Thymus (tissue), 11 donors: ENCODE results near the gene SPCS3. TPM values are rescaled to one million over a fixed set of nuclear protein-coding genes. Genes with fewer than 3 reads are reported as not detected.

ENCODE experiments used
- DNase-seq, 9 donors: peaks; one replicate each; pipeline ENCODE4 v3.0.0-alpha.2; 2013; ENCODE audit warnings: low spot score in 9 of 9, low read depth in 6 of 9, missing footprints in 1 of 9
- H3K27ac ChIP-seq, 2 donors: one replicate each; pipeline ENCODE4 v1.5.1; 2013; ENCODE audit warnings: control low read depth in 1 of 2, low read depth in 1 of 2, low read length in 1 of 2, mild to moderate bottlenecking in 1 of 2, moderate library complexity in 1 of 2
- H3K27me3 ChIP-seq, 2 donors: one replicate each; pipeline ENCODE4 v1.5.1; 2013; ENCODE audit warnings: low read length in 1 of 2; ENCODE audit not compliant: control insufficient read depth in 2 of 2, insufficient read depth in 1 of 2
- H3K36me3 ChIP-seq, 2 donors: one replicate each; pipeline ENCODE4 v1.5.1; 2013; ENCODE audit warnings: low read length in 1 of 2, mild to moderate bottlenecking in 1 of 2, moderate library complexity in 1 of 2; ENCODE audit not compliant: control insufficient read depth in 2 of 2, insufficient read depth in 2 of 2
- H3K4me1 ChIP-seq, 2 donors: one replicate each; pipeline ENCODE4 v1.5.1; 2013; ENCODE audit warnings: low read length in 2 of 2; ENCODE audit not compliant: control insufficient read depth in 2 of 2, insufficient read depth in 2 of 2
- H3K4me3 ChIP-seq, 2 donors: one replicate each; pipeline ENCODE4 v1.5.1; 2013; ENCODE audit warnings: low read length in 2 of 2, control low read depth in 1 of 2, mild to moderate bottlenecking in 1 of 2
- H3K9me3 ChIP-seq, 2 donors: one replicate each; pipeline ENCODE4 v1.5.1; 2013; ENCODE audit warnings: low read length in 1 of 2, mild to moderate bottlenecking in 1 of 2; ENCODE audit not compliant: control insufficient read depth in 2 of 2, insufficient read depth in 1 of 2
- WGBS: extraction: QIAGEN DNeasy Blood & Tissue Kit; methylation state at CpG from one replicate; pipeline ENCODE4 v1.1.7; 2013; 5-methylcytosine and 5-hydroxymethylcytosine counted together
- polyA plus RNA-seq: library from polyadenylated mRNA; stranded (reverse); fragments of 200-250 nt; gene quantifications from one replicate; pipeline ENCODE4 v1.2.3, GENCODE V29; 2013
- total RNA-seq: library from RNA; stranded (reverse); fragments of 120-200 nt; gene quantifications from one replicate; pipeline ENCODE4 v1.2.4, GENCODE V29; 2013
- donor health status: healthy.

Gene SPCS3
- total and polyA plus RNA-seq, 2 donors, result 43.6 to 47.5 TPM

DNA sequence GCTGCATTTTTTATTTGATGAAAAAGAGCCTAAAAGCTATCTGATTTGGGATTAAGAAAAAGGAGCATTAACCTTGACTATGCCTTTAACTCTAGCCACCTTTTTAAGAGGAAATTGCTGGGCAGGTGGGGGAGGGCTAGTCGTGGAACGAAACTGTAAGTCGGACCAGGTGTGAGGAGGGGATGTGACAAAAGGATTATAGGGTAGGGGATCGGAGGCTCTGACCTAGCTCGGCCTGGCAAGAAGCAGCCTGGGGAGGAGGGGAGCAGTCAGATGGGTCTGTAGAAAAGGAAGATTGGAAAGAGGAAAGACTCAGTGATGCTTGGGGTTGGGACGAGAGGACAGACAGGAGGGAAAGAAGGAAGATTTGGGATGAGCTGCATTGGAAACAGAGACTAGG lies 21.1 kb upstream of the SPCS3 start:
- no peak for DNase-seq
- WGBS, result 84% methylated on average over 6 of the region's 6 CpGs

DNA sequence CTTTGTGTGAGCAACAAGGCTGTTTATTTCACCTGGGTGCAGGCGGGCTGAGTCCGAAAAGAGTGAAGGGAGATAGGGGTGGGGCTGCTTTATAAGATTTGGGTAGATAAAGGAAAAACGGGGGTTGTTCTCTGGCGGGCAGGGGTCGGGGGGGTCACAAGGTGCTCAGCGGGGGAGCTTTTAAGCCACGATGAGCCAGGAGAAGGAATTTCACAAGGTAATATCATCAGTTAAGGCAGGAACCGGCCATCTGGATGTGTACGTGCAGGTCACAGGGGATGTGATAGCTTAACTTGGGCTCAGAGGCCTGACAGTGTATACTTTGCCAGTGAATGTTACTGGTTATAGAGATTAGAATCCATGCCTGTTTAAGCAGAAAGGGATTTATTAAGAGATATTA lies 19.7 kb upstream of the SPCS3 start:
- Histone ChIP-seq H3K9me3 (no peaks in the 10 kb centered on the region), H3K36me3 (no peaks in the 10 kb centered on the region), H3K27me3 (no peaks in the 10 kb centered on the region), H3K4me1 (no peaks in the 10 kb centered on the region), H3K27ac (no peak overlapping the region), H3K4me3 (no peak overlapping the region)
- WGBS, result 95% methylated on average over 7 of the region's 9 CpGs
- no peak for DNase-seq

More for the DNA sequence above, 21.1 kb upstream of the SPCS3 start:
- Histone ChIP-seq H3K9me3 (no peaks in the 10 kb centered on the region), H3K4me1 (no peaks in the 10 kb centered on the region), H3K4me3 (no peak overlapping the region), H3K27me3 (no peaks in the 10 kb centered on the region), H3K27ac (no peak overlapping the region), H3K36me3 (no peaks in the 10 kb centered on the region)

DNA sequence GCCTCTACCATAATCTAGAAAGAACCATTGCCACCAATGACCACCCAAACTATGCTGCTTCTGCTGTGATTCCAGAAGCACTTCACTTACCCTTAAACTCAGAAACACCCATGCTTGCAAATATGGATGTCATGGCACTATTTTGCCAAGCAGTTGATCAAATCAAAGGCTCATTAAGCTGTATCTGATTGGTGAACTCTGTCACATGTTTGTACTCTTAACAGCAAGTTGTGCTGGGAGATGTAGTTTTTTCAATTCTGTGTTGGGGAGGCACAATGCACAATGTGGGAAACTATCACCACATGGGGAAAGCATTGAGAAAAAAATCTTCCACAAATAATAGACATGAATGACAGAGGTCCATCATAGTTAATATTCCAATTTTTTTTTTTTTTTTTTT lies 19.2 kb upstream of the SPCS3 start:
- Histone ChIP-seq H3K4me1 (no peaks in the 10 kb centered on the region), H3K27ac (no peak overlapping the region), H3K9me3 (no peaks in the 10 kb centered on the region), H3K36me3 (no peaks in the 10 kb centered on the region), H3K4me3 (no peak overlapping the region), H3K27me3 (no peaks in the 10 kb centered on the region)
- no peak for DNase-seq

DNA sequence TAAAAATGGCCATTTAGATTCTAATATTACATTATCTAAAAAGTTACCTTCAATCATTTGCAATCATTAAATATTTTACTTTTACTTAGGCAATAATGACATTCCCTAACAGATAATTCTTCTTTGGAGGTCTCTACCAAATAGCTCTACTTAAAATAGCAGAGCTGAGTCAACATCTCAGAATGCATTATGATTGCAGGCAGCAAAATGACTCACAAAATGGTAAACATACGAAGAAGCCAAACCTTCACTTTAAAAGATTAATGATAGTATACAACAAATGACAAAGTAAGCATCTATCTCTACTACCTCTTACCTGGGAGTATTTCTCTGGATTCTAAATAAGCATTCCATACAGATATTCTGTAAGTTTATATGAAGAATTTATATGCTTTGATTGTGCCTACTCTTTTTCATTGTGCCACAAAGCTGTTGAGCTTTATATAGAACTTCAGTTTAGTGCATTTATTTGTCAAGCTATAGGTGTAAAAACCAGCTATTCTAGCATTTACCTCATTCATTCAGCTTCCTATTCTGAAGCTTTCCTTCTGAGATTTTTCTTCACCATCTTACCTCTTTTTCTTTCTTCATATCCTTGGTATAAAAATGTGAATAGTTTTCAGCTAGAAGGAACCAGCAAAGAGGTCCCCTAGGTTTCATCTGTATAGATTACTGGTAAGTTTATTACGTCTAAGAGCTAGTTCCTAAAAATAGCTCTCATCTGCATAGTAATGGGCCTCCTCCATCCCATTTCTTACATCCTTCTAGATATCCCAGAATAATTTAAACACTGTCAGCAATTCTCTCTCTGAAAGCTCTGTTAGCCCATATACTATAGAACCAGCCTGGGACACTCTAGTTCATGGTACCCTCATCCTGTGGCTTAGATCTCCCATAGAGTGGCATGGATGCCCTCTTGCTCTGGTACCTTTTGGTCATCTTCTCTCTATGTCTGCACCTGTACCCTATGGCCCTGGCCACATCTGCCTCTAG lies 17.2 kb upstream of the SPCS3 start:
- H3K36me3 ChIP-seq, result no peaks in the 10 kb centered on the region
- DNase-seq, result no peak
- H3K4me1 ChIP-seq, result no peaks in the 10 kb centered on the region
- no peak overlapping the region for H3K4me3 ChIP-seq
- 95% methylated on average over 2 of the region's 2 CpGs for WGBS
- H3K27me3 ChIP-seq, result no peaks in the 10 kb centered on the region
- no peaks in the 10 kb centered on the region for H3K9me3 ChIP-seq
- no peak overlapping the region for H3K27ac ChIP-seq

DNA sequence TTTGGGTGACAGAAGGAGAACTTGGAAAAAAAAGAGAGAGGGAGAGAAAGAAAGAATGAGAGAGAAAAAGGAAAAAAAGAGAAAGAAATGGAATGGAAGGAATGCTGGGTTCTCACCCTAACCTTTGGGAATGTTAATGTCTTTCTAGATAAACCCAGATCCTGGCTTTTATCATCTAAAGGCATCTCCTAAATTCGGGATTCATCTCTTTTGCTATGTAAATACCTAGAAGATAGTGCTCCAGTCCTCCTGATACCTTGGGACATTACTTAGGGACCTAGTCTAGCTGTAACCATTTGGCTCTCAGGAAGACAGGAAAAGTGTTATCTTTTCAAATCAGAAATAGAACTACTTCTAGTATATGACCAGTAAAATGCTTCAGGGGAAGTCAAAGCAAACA lies 15.8 kb upstream of the SPCS3 start:
- Histone ChIP-seq H3K27ac (no peak overlapping the region), H3K4me3 (no peak overlapping the region), H3K27me3 (no peaks in the 10 kb centered on the region), H3K4me1 (no peaks in the 10 kb centered on the region), H3K36me3 (no peaks in the 10 kb centered on the region), H3K9me3 (no peaks in the 10 kb centered on the region)
- no peak for DNase-seq
- WGBS, result 49% methylated on average over 1 of the region's 1 CpG

DNA sequence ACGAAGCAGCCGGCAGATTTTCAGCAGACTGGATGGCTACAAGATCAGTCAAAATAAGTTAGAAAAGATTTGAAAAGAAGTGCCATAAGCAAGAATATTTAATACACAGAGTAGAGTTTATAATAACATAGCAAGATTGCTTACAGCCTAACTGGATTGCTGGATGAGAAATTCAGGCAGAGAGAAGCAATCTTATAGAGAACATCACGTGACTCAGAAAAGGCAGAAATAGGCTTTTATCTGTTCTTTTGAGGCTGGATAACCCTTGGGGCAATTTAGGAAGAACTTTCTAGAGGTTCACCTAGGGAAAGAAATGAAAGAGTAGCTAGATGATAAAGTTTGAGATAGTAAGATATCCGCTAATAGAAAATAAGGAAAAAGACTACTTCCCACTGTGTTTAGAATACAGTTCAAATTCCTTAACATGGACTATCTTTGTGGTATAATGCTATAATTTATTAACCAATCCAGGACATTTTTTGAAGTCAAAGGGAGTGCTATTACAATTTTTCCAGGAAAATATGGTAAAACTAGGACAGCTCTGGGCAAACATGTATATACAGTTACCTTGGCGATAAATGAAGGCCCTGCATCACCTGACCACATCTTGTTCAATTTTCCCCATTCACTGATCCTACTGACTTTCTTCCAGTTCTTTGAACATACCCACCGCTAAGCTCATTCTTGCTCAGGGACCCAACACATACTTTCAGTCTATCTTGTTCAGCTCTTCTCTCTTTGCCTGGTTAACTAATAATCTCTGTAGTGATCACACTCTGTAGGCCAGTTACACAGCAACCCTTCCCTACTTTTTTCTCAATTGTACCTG lies 12.7 kb upstream of the SPCS3 start:
- H3K4me3 ChIP-seq, result no peak overlapping the region
- H3K9me3 ChIP-seq, result no peaks in the 10 kb centered on the region
- H3K27me3 ChIP-seq, result no peaks in the 10 kb centered on the region
- DNase-seq, result no peak
- WGBS, result 89% methylated on average over 6 of the region's 6 CpGs
- H3K27ac ChIP-seq, result no peak overlapping the region
- H3K36me3 ChIP-seq, result no peaks in the 10 kb centered on the region
- no peaks in the 10 kb centered on the region for H3K4me1 ChIP-seq

DNA sequence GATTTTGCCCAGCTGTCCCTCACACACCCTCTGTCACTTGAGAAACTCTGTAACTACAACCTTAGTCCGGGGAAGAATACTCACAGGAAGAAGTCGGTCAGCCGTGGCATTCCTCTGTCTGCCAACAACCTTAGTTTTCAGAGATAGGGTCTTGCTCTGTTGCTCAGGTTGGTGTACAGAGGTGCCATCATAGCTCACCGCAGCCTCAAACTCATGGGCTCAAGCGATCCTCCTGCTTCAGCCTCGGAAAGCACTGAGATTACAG lies 12.2 kb upstream of the SPCS3 start:
- Histone ChIP-seq H3K27me3 (no peaks in the 10 kb centered on the region), H3K4me1 (no peaks in the 10 kb centered on the region), H3K27ac (no peak overlapping the region), H3K4me3 (no peak overlapping the region), H3K9me3 (no peaks in the 10 kb centered on the region), H3K36me3 (no peaks in the 10 kb centered on the region)
- no peak for DNase-seq
- WGBS, result 80% methylated on average over 6 of the region's 6 CpGs

DNA sequence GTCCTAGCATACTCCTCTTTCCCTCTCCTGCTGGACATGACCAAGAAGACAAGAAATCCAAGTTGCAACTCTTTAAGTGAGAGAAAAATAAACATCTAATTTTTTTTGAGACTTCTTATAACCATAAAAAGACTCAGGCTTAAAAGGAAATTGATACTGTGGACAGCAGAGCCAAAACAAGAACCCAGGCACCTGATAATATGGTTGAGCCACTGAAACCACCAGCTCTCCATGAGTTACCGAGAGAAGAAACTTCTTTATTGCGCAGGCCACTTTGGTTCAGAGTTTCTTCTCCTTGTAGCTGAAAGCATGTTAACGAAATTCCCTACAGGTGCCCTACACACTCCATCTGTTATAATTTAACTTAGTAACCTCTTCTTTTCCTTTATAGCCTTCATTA lies 11.3 kb upstream of the SPCS3 start:
- 97% methylated on average over 3 of the region's 3 CpGs for WGBS
- no peak for DNase-seq
- Histone ChIP-seq H3K27ac (no peak overlapping the region), H3K9me3 (no peaks in the 10 kb centered on the region), H3K4me3 (no peak overlapping the region), H3K27me3 (no peaks in the 10 kb centered on the region), H3K4me1 (no peaks in the 10 kb centered on the region), H3K36me3 (no peaks in the 10 kb centered on the region)

DNA sequence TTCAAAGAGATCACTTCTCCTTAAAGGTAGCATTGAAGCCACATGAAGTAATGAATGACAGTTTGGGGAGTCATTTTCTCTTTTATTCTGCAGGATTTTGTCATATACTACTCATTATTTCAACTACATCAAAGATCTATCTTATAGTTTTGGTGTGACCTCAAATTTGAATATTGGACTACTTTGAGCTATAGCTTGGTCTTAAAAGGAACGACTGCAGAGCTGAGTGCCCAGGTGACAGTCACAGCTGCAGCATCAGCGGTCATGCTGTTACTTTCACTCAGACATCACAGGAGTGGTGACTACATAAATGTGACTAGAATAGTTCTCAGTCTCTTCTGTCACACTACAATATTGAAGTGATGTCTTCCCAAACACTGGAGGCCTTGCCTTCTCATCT lies 10.7 kb upstream of the SPCS3 start:
- no peaks in the 10 kb centered on the region for H3K9me3 ChIP-seq

More for the DNA sequence above, 10.7 kb upstream of the SPCS3 start:
- WGBS, result 92% methylated on average over 2 of the region's 2 CpGs
- Histone ChIP-seq H3K4me3 (no peak overlapping the region), H3K36me3 (no peaks in the 10 kb centered on the region), H3K27me3 (no peaks in the 10 kb centered on the region), H3K27ac (no peak overlapping the region), H3K4me1 (no peaks in the 10 kb centered on the region)
- DNase-seq, result no peak
